OCI-LY1 (cell line): Measurements from ENCODE around the gene SERPINA6.
"Not testable (repeated sequence)": the region's sequence is repeated elsewhere in the genome, so short reads cannot be mapped to it uniquely, and the experiment has no call there.

Experiments used
- H2AFZ ChIP-seq: fragments of 200-600 bp; sonication (generic), shearing (Covaris generic); 2 replicates; pipeline ENCODE4 v1.6.0; 2014; ENCODE audit warnings: antibody characterized with exemption, mild to moderate bottlenecking, low read length
- H3F3A ChIP-seq: fragments of 200-600 bp; sonication (generic), shearing (Covaris generic); 2 replicates; pipeline ENCODE4 v1.6.0; 2014; ENCODE audit warnings: mild to moderate bottlenecking, antibody characterized with exemption, low read length, moderate library complexity; ENCODE audit not compliant: insufficient read depth
- H3K27ac ChIP-seq: fragments of 200-600 bp; sonication (generic); 2 replicates; pipeline ENCODE4 v1.5.1; 2014; ENCODE audit warnings: low read length, mixed run types, mild to moderate bottlenecking, low read depth; ENCODE audit not compliant: poor library complexity, severe bottlenecking
- H3K27me3 ChIP-seq: fragments of 200-600 bp; sonication (generic); 2 replicates; pipeline ENCODE4 v1.6.0; 2014; ENCODE audit warnings: antibody characterized with exemption, mild to moderate bottlenecking, low read length, moderate library complexity; ENCODE audit not compliant: insufficient read depth
- H3K36me3 ChIP-seq: fragments of 200-600 bp; sonication (generic); 2 replicates; pipeline ENCODE4 v1.6.1; 2014; ENCODE audit warnings: mild to moderate bottlenecking, antibody characterized with exemption, low read length, moderate library complexity, mixed read lengths; ENCODE audit not compliant: insufficient read depth
- H3K4me1 ChIP-seq: fragments of 200-600 bp; sonication (generic); 2 replicates; pipeline ENCODE4 v1.5.1; 2014; ENCODE audit warnings: mild to moderate bottlenecking, low read length, moderate library complexity; ENCODE audit not compliant: insufficient read depth, severe bottlenecking
- H3K4me2 ChIP-seq: fragments of 200-600 bp; sonication (generic), shearing (Covaris generic); 2 replicates; pipeline ENCODE4 v1.6.1; 2014; ENCODE audit warnings: low read length
- H3K4me3 ChIP-seq: fragments of 200-600 bp; sonication (generic); 2 replicates; pipeline ENCODE4 v1.5.1; 2014; ENCODE audit warnings: low read length, low read depth, mild to moderate bottlenecking, mixed read lengths; ENCODE audit not compliant: poor library complexity, severe bottlenecking
- H3K79me2 ChIP-seq: fragments of 200-600 bp; shearing (Covaris generic); 2 replicates; pipeline ENCODE4 v1.6.1; 2016; ENCODE audit warnings: mixed run types, low read length, mixed read lengths; ENCODE audit not compliant: insufficient read depth
- H3K9ac ChIP-seq: fragments of 200-600 bp; sonication (generic), shearing (Covaris generic); 2 replicates; pipeline ENCODE4 v1.6.1; 2014; ENCODE audit warnings: mild to moderate bottlenecking, low read length, mixed read lengths
- H3K9me2 ChIP-seq: fragments of 200-600 bp; sonication (generic), shearing (Covaris generic); 2 replicates; pipeline ENCODE4 v1.6.1; 2014; ENCODE audit warnings: low read depth, mild to moderate bottlenecking, low read length, mixed read lengths
- H3K9me3 ChIP-seq: fragments of 200-600 bp; shearing (Covaris generic); 2 replicates; pipeline ENCODE4 v1.6.1; 2014; ENCODE audit warnings: low read length, mixed read lengths
- H4K20me1 ChIP-seq: fragments of 200-600 bp; sonication (generic), shearing (Covaris generic); 2 replicates; pipeline ENCODE4 v1.6.0; 2016; ENCODE audit warnings: mild to moderate bottlenecking, low read length; ENCODE audit not compliant: insufficient read depth
- CTCF ChIP-seq: fragments of 200-600 bp; sonication (generic), shearing (Covaris generic); IDR thresholded peaks from 2 replicates; pipeline ENCODE4 v1.5.1; 2017; ENCODE audit warnings: mild to moderate bottlenecking, antibody characterized with exemption, low read length, moderate library complexity, mixed read lengths
- EZH2 ChIP-seq: fragments of 200-600 bp; sonication (generic), shearing (Covaris generic); IDR thresholded peaks from 2 replicates; pipeline ENCODE4 v1.8.0; 2017; ENCODE audit warnings: borderline replicate concordance, mixed run types, mild to moderate bottlenecking, antibody characterized with exemption, low read length, moderate library complexity, mixed read lengths

The SERPINA6 gene

DNA sequence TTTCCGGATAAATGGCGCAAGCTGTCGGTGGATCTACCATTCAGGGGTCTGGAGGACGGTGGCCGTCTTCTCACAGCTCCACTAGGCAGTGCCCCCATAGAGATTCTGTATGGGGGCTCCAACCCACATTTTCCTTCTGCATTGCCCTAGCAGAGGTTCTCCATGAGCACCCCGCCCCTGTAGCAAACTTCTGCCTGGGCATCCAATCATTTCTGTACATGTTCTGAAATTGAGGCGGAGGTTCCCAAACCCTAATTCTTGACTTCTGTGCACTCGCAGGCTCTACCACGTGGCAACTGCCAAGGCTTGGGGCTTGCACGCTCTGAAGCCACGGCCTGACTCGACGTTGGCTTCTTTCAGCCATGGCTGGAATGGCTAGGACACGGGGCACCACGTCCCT lies 25.0 kb downstream of the SERPINA6 start:
- H3K79me2 ChIP-seq, result no peaks in the 10 kb centered on the region
- H3K4me2 ChIP-seq, result no peak overlapping the region
- no peaks in the 10 kb centered on the region for H3K9me3 ChIP-seq
- no peak for TF ChIP-seq EZH2
- TF ChIP-seq CTCF, result no peak
- H3K4me1 ChIP-seq, result peaks cover 4% of the 10 kb centered on the region
- H4K20me1 ChIP-seq, result no peaks in the 10 kb centered on the region
- H3K9me2 ChIP-seq, result no peaks in the 10 kb centered on the region
- H3K4me3 ChIP-seq, result no peak overlapping the region
- no peaks in the 10 kb centered on the region for H3F3A ChIP-seq
- no peak overlapping the region for H3K27ac ChIP-seq
- H2AFZ ChIP-seq, result no peak overlapping the region
- H3K9ac ChIP-seq, result no peak overlapping the region
- no peaks in the 10 kb centered on the region; the same call in 1 of the 2 replicates for H3K27me3 ChIP-seq
- H3K36me3 ChIP-seq, result no peaks in the 10 kb centered on the region

DNA sequence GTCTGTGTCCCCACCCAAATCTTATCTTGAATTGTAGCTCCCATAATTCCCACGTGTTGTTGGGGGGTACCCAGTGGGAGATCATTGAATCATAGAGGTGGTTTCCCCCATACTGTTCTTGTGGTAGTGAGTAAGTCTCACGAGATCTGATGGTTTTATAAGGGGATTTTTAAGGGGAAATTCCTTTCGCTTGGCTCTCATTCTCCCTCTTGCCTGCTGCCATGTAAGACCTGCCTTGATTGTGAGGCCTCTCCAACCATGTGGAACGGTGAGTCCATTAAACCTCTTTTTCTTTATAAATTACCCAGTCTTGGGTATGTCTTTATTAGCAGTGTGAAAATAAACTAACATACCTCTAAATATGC lies 27.0 kb downstream of the SERPINA6 start:
- not testable (repeated sequence) for H3K27ac ChIP-seq, H3F3A ChIP-seq, H3K27me3 ChIP-seq, H3K4me3 ChIP-seq, H2AFZ ChIP-seq, H3K4me2 ChIP-seq, H4K20me1 ChIP-seq, H3K79me2 ChIP-seq, H3K4me1 ChIP-seq, H3K9me3 ChIP-seq, H3K9me2 ChIP-seq, H3K36me3 ChIP-seq, H3K9ac ChIP-seq

DNA sequence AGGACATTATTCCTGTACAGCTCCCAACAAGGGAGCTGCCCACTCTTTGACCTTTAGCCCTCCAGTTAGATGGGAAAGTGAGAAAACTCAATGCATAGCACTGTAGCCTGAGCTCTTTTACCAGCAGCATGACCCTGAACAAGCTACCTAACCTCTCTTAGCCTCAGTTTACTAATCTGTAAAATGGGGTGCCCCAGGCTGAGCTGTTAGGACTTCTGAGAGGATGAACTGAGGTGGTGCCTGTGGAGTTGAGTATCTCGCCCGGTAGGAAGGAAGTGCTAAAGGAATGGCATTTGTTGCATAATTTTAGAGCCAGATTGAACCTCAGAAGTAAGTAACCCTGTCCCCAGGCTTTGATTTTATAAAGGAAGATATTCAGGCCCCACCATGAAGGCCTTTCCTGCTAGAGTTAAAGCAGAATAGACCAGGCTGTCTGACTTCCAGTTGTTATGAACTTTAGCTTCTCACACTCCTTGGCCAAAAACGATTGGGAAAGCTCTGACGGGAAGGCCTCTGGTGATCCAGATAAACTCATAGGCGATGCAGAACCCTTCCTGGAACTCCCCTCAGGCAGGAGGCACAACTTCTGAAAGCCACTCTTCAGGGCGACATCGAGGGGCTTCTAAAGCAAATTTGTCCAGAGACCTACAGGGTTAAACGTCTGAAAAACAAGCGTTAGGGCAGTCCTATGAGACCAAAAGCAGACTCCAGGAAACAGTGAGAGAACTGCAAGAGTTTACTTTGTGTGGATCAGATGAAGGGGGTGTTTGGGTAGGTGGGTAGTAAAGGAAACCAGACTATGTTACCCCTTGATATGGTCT lies 27.6 kb downstream of the SERPINA6 start:
- no peak overlapping the region for H3K9ac ChIP-seq

More for the DNA sequence above, 27.6 kb downstream of the SERPINA6 start:
- Histone ChIP-seq H3F3A (no peaks in the 10 kb centered on the region), H3K4me1 (peaks cover under 1% of the 10 kb centered on the region), H3K79me2 (no peaks in the 10 kb centered on the region), H2AFZ (no peak overlapping the region), H3K4me3 (no peak overlapping the region), H3K27ac (no peak overlapping the region), H3K4me2 (no peak overlapping the region), H3K27me3 (no peaks in the 10 kb centered on the region; the same call in 1 of the 2 replicates), H3K36me3 (no peaks in the 10 kb centered on the region), H3K9me2 (no peaks in the 10 kb centered on the region), H4K20me1 (no peaks in the 10 kb centered on the region), H3K9me3 (no peaks in the 10 kb centered on the region)
- no peak for TF ChIP-seq EZH2
- TF ChIP-seq CTCF, result no peak
